GM21423 (cell line): ENCODE measurements around the gene TBC1D22A.
"Not testable (repeated sequence)": the region's sequence is repeated elsewhere in the genome, so short reads cannot be mapped to it uniquely, and the experiment has no call there.

ENCODE experiments used
- ATAC-seq: cut with Tn5 transposase; IDR thresholded peaks from one replicate; pipeline ENCODE4 v1.9.1; 2021; ENCODE audit warnings: mild to moderate bottlenecking, moderate library complexity; ENCODE audit not compliant: unreplicated experiment

The TBC1D22A gene

GRCh38 chr22:47169801-47170140, 407.3 kb downstream of the TBC1D22A start:
- no peak for ATAC-seq

GRCh38 chr22:47170511-47171440, 408.3 kb downstream of the TBC1D22A start:
- ATAC-seq, result not testable (repeated sequence)

GRCh38 chr22:47171441-47172221, 409.2 kb downstream of the TBC1D22A start:
- ATAC-seq, result no peak

GRCh38 chr22:47172771-47173534, 410.5 kb downstream of the TBC1D22A start:
- no peak for ATAC-seq

- ATAC-seq, result no peak
Measured at GRCh38 chr22:47173535-47174021, 411.1 kb downstream of the TBC1D22A start.

- no peak for ATAC-seq
Measured at GRCh38 chr22:47174096-47174495, 411.6 kb downstream of the TBC1D22A start.

GRCh38 chr22:47174671-47175112, 412.2 kb downstream of the TBC1D22A start:
- ATAC-seq, result no peak

- ATAC-seq, result no peak
Measured at GRCh38 chr22:47175151-47176025, 412.9 kb downstream of the TBC1D22A start.

GRCh38 chr22:47176026-47176389, 413.6 kb downstream of the TBC1D22A start:
- ATAC-seq, result no peak

- no peak for ATAC-seq
Measured at GRCh38 chr22:47176573-47177333, 414.3 kb downstream of the TBC1D22A start.

- no peak for ATAC-seq
Measured at GRCh38 chr22:47177334-47177815, 414.9 kb downstream of the TBC1D22A start.

GRCh38 chr22:47178339-47178738, 415.9 kb downstream of the TBC1D22A start:
- ATAC-seq, result no peak

GRCh38 chr22:47180796-47181195, 418.3 kb downstream of the TBC1D22A start:
- no peak for ATAC-seq

GRCh38 chr22:47187176-47187957, 424.9 kb downstream of the TBC1D22A start:
- ATAC-seq, result no peak

- no peak for ATAC-seq
Measured at GRCh38 chr22:47188261-47189055, 426.0 kb downstream of the TBC1D22A start.

- no peak for ATAC-seq
Measured at GRCh38 chr22:47189056-47189916, 426.8 kb downstream of the TBC1D22A start.
